Endodermal cell (in vitro differentiated cells): ENCODE results near the gene TNS3. TPM values are rescaled to one million over a fixed set of nuclear protein-coding genes. Genes with fewer than 3 reads are reported as not detected.

Source experiments
- DNase-seq: peaks from one replicate; pipeline ENCODE4 v3.0.0-alpha.2; 2017
- H3K27ac ChIP-seq: 2 replicates; pipeline ENCODE4 v1.5.1; 2013; ENCODE audit warnings: mild to moderate bottlenecking, low read depth, low read length, moderate library complexity
- H3K27me3 ChIP-seq: 2 replicates; pipeline ENCODE4 v1.6.1; 2013; ENCODE audit warnings: mild to moderate bottlenecking, low read length, moderate library complexity; ENCODE audit not compliant: insufficient read depth, control insufficient read depth, poor library complexity, severe bottlenecking
- H3K36me3 ChIP-seq: 2 replicates; pipeline ENCODE4 v1.7.0; 2013; ENCODE audit warnings: mild to moderate bottlenecking, low read length, moderate library complexity; ENCODE audit not compliant: control insufficient read depth, insufficient read depth
- H3K4me1 ChIP-seq: one replicate; pipeline ENCODE4 v1.7.0; 2013; ENCODE audit warnings: low read length; ENCODE audit not compliant: control insufficient read depth, insufficient read depth
- H3K4me3 ChIP-seq: 2 replicates; pipeline ENCODE4 v1.5.1; 2013; ENCODE audit warnings: mild to moderate bottlenecking, low read length, moderate library complexity
- H3K9ac ChIP-seq: 2 replicates; pipeline ENCODE4 v1.6.1; 2013; ENCODE audit warnings: mild to moderate bottlenecking, low read length, moderate library complexity; ENCODE audit not compliant: poor library complexity, severe bottlenecking; ENCODE audit errors: extremely low read depth
- H3K9me3 ChIP-seq: 2 replicates; pipeline ENCODE4 v1.6.1; 2013; ENCODE audit warnings: mild to moderate bottlenecking, low read length, moderate library complexity; ENCODE audit not compliant: control insufficient read depth
- H3K27ac Mint-ChIP-seq: 2 replicates; pipeline ENCODE4 v1.8.0; 2020; ENCODE audit warnings: mixed read lengths
- H3K27me3 Mint-ChIP-seq: 2 replicates; pipeline ENCODE4 v1.8.0; 2021; ENCODE audit warnings: mild to moderate bottlenecking, mixed read lengths; ENCODE audit not compliant: insufficient read depth
- H3K36me3 Mint-ChIP-seq: 2 replicates; pipeline ENCODE4 v1.8.0; 2020; ENCODE audit warnings: low read depth, mixed read lengths
- H3K4me1 Mint-ChIP-seq: 2 replicates; pipeline ENCODE4 v1.8.0; 2020; ENCODE audit warnings: mixed read lengths
- H3K4me3 Mint-ChIP-seq: 2 replicates; pipeline ENCODE4 v1.8.0; 2020; ENCODE audit warnings: mild to moderate bottlenecking, moderate library complexity, mixed read lengths
- H3K9me3 Mint-ChIP-seq: 2 replicates; pipeline ENCODE4 v1.8.0; 2020; ENCODE audit warnings: mild to moderate bottlenecking, mixed read lengths
- CTCF ChIP-seq: fragments of 200-600 bp; sonication (generic); conservative IDR thresholded peaks from 2 replicates; pipeline ENCODE4 v1.5.0; 2021; ENCODE audit warnings: antibody characterized with exemption, mild to moderate bottlenecking
- WGBS, 2 experiments: methylation state at CpG; one replicate each; pipeline versions ENCODE4 v1.1.5 to v1.1.7; 2013; ENCODE audit warnings: missing lambda C conversion rate in 2 of 2, mixed read lengths in 1 of 2; ENCODE audit not compliant: insufficient coverage in 1 of 2, insufficient read length in 1 of 2; 5-methylcytosine and 5-hydroxymethylcytosine counted together
- total RNA-seq, 2 donors: library from RNA; stranded (reverse); fragmentation: NEBNext Ultra II Directional in 1 of 2; extraction: Animal tissue kit (Norgen Biotek cat#: 25700) in 1 of 2; gene quantifications; 2 replicates in 1 of 2; 3 replicates in 1 of 2; pipeline ENCODE4 v1.2.1, GENCODE V29; 2021

The TNS3 gene
- total RNA-seq, 2 donors from 2014 or later: 33.8 to 38.5 TPM

- H3K27ac Mint-ChIP-seq: peak overlapping the region; percentile 59
- no peak for TF ChIP-seq CTCF
- H3K36me3 Mint-ChIP-seq: peaks cover 49% of the 10 kb centered on the region
Observed at GRCh38 chr7:47283497-47284131, 298.3 kb downstream of the TNS3 start.

GRCh38 chr7:47282790-47283496 is 299.0 kb downstream of the TNS3 start:
- Mint-ChIP-seq H3K36me3 (peaks cover 47% of the 10 kb centered on the region), H3K4me1 (peaks cover 4% of the 10 kb centered on the region), H3K4me3 (no peak overlapping the region), H3K27me3 (no peaks in the 10 kb centered on the region), H3K27ac (peak overlapping the region; percentile 75), H3K9me3 (no peaks in the 10 kb centered on the region)
- Histone ChIP-seq H3K27me3 (no peaks in the 10 kb centered on the region), H3K9me3 (no peaks in the 10 kb centered on the region), H3K4me1 (no peaks in the 10 kb centered on the region), H3K4me3 (no peak overlapping the region), H3K36me3 (peaks cover 46% of the 10 kb centered on the region), H3K9ac (no peak overlapping the region), H3K27ac (no peak overlapping the region)
- TF ChIP-seq CTCF: no peak
- WGBS, 2 experiments: 93 to 100% methylated on average over 3 to 9 of the region's 9 CpGs
- DNase-seq: no peak

More at GRCh38 chr7:47283497-47284131, 298.3 kb downstream of the TNS3 start:
- no peaks in the 10 kb centered on the region for H3K27me3 Mint-ChIP-seq
- Histone ChIP-seq H3K4me3 (no peak overlapping the region), H3K27ac (no peak overlapping the region), H3K9me3 (no peaks in the 10 kb centered on the region), H3K36me3 (peaks cover 49% of the 10 kb centered on the region), H3K27me3 (no peaks in the 10 kb centered on the region), H3K9ac (no peak overlapping the region), H3K4me1 (no peaks in the 10 kb centered on the region)
- WGBS, 2 experiments: 85 to 87% methylated on average over 10 of the region's 10 CpGs
- no peaks in the 10 kb centered on the region for H3K9me3 Mint-ChIP-seq
- no peak overlapping the region for H3K4me3 Mint-ChIP-seq
- DNase-seq: peak; percentile 72
- peaks cover 4% of the 10 kb centered on the region for H3K4me1 Mint-ChIP-seq

- Mint-ChIP-seq H3K36me3 (peaks cover 52% of the 10 kb centered on the region), H3K27ac (peak overlapping the region; percentile 30), H3K9me3 (no peaks in the 10 kb centered on the region), H3K27me3 (no peaks in the 10 kb centered on the region), H3K4me1 (peaks cover 4% of the 10 kb centered on the region), H3K4me3 (no peak overlapping the region)
- Histone ChIP-seq H3K27me3 (no peaks in the 10 kb centered on the region), H3K4me3 (no peak overlapping the region), H3K27ac (no peak overlapping the region), H3K9ac (no peak overlapping the region), H3K4me1 (no peaks in the 10 kb centered on the region), H3K36me3 (peaks cover 40% of the 10 kb centered on the region), H3K9me3 (no peaks in the 10 kb centered on the region)
- WGBS, 2 experiments: 90 to 92% methylated on average over 4 to 7 of the region's 7 CpGs
- no peak for TF ChIP-seq CTCF
- no peak for DNase-seq
Observed at GRCh38 chr7:47281966-47282643, 299.8 kb downstream of the TNS3 start.
